Lung (tissue), 12 donors: ENCODE data around the gene LCN15. TPM values are rescaled to one million over a fixed set of nuclear protein-coding genes. Genes with fewer than 3 reads are reported as not detected.

Source experiments
- ATAC-seq: fragments of 200-7000 bp; cut with Tn5 transposase; one replicate; pipeline ENCODE4 v1.9.1; 2020; ENCODE audit warnings: moderate number of reproducible peaks; ENCODE audit not compliant: insufficient read depth, low FRiP score
- DNase-seq, 3 donors: peaks; one replicate each; pipeline ENCODE4 v3.0.0-alpha.2; 2013 to 2017
- H3K27ac ChIP-seq, 2 donors: one replicate each; pipeline ENCODE4 v1.5.1; 2013; ENCODE audit warnings: mild to moderate bottlenecking in 2 of 2, moderate library complexity in 2 of 2, control low read depth in 1 of 2, inconsistent platforms in 1 of 2, low read depth in 1 of 2, low read length in 1 of 2
- H3K27me3 ChIP-seq, 3 donors: one replicate each; pipeline ENCODE4 v1.5.1; 2013; ENCODE audit warnings: low read length in 2 of 3; ENCODE audit not compliant: control insufficient read depth in 3 of 3, insufficient read depth in 3 of 3
- H3K36me3 ChIP-seq, 4 donors: one replicate each; pipeline ENCODE4 v1.5.1; 2013; ENCODE audit warnings: low read length in 4 of 4, mild to moderate bottlenecking in 1 of 4, moderate library complexity in 1 of 4; ENCODE audit not compliant: control insufficient read depth in 4 of 4, insufficient read depth in 4 of 4
- H3K4me1 ChIP-seq, 5 donors: one replicate each; pipeline ENCODE4 v1.5.1; 2013; ENCODE audit warnings: low read length in 5 of 5, mild to moderate bottlenecking in 2 of 5, moderate library complexity in 1 of 5; ENCODE audit not compliant: control insufficient read depth in 5 of 5, insufficient read depth in 5 of 5
- H3K4me3 ChIP-seq: one replicate; pipeline ENCODE4 v1.5.1; 2013; ENCODE audit warnings: mild to moderate bottlenecking, control low read depth, moderate library complexity
- H3K9ac ChIP-seq, 2 donors: one replicate each; pipeline ENCODE4 v1.5.1; 2013; ENCODE audit warnings: low read length in 2 of 2, control low read depth in 1 of 2; ENCODE audit not compliant: insufficient read depth in 1 of 2
- H3K9me3 ChIP-seq, 4 donors: one replicate each; pipeline ENCODE4 v1.5.1; 2013; ENCODE audit warnings: low read length in 3 of 4, mild to moderate bottlenecking in 1 of 4, moderate library complexity in 1 of 4; ENCODE audit not compliant: control insufficient read depth in 4 of 4, insufficient read depth in 3 of 4
- CTCF ChIP-seq: IDR thresholded peaks from 2 replicates; pipeline ENCODE4 v1.5.1; 2012; ENCODE audit warnings: mild to moderate bottlenecking; ENCODE audit errors: control extremely low read depth, extremely low read depth
- WGBS, 2 donors: extraction: QIAGEN DNeasy Blood & Tissue Kit; methylation state at CpG; one replicate each; pipeline ENCODE4 v1.1.7; 2013; 5-methylcytosine and 5-hydroxymethylcytosine counted together
- polyA plus RNA-seq, 2 donors: library from polyadenylated mRNA; stranded (reverse); fragments of 200-250 nt; gene quantifications; one replicate each; pipeline ENCODE4 v1.2.1, GENCODE V29; 2013
- total RNA-seq, 2 donors: library from RNA; depleted of rRNA in 1 of 2; stranded (reverse); fragments of >200 nt in 1 of 2; gene quantifications; one replicate each; pipeline ENCODE4 v1.2.1, GENCODE V29; 2014 to 2021
- donor health status: control.
- donor health status: control.
- donor health status: Bipolar disorder and iron deficiency.
- donor health status: healthy.
- donor health status: DM: yes; HTN: yes; CAD: no.

The LCN15 gene
- total and polyA plus RNA-seq, 4 donors: 0.16 TPM; not detected in 3

- Histone ChIP-seq H3K4me3 (no peak overlapping the region), H3K27me3 (no peaks in the 10 kb centered on the region), H3K36me3 (no peaks in the 10 kb centered on the region), H3K9me3 (no peaks in the 10 kb centered on the region), H3K4me1 (peaks cover 0 to 15% (median 0%) of the 10 kb centered on the region in 5 donors), H3K27ac (no peak overlapping the region), H3K9ac (no peak overlapping the region)
- WGBS, 2 donors: 82 to 97% methylated on average over 6 of the region's 6 CpGs
- no peak for TF ChIP-seq CTCF
- ATAC-seq (no peak), DNase-seq (no peak)
Measured at GRCh38 chr9:136784997-136785361, 20.7 kb upstream of the LCN15 start.

GRCh38 chr9:136784249-136784996 is 20.1 kb upstream of the LCN15 start:
- Histone ChIP-seq H3K27me3 (no peaks in the 10 kb centered on the region), H3K4me3 (no peak overlapping the region), H3K9ac (no peak overlapping the region), H3K4me1 (peaks cover 0 to 11% (median 0%) of the 10 kb centered on the region in 5 donors), H3K27ac (no peak overlapping the region), H3K9me3 (no peaks in the 10 kb centered on the region), H3K36me3 (no peaks in the 10 kb centered on the region)
- DNase-seq (no peak), ATAC-seq (no peak)
- WGBS, 2 donors: 39 to 49% methylated on average over 9 of the region's 9 CpGs
- peak; percentile 6 for TF ChIP-seq CTCF

GRCh38 chr9:136782452-136782851 is 18.1 kb upstream of the LCN15 start:
- H3K27me3 ChIP-seq: no peaks in the 10 kb centered on the region
- H3K4me3 ChIP-seq: no peak overlapping the region
- peaks cover 0 to 4% (median 0%) of the 10 kb centered on the region in 5 donors for H3K4me1 ChIP-seq
- 94 to 95% methylated on average over 3 of the region's 3 CpGs for WGBS, 2 donors
- no peak for TF ChIP-seq CTCF
- ATAC-seq: no peak
- no peaks in the 10 kb centered on the region for H3K36me3 ChIP-seq
- no peaks in the 10 kb centered on the region for H3K9me3 ChIP-seq
- DNase-seq: no peak
- H3K27ac ChIP-seq: no peak overlapping the region
- H3K9ac ChIP-seq: no peak overlapping the region

- H3K27me3 ChIP-seq: no peaks in the 10 kb centered on the region
- no peak overlapping the region for H3K9ac ChIP-seq
- no peak overlapping the region for H3K4me3 ChIP-seq
- no peak overlapping the region for H3K27ac ChIP-seq
- H3K9me3 ChIP-seq: no peaks in the 10 kb centered on the region
- TF ChIP-seq CTCF: no peak
- ATAC-seq (no peak), DNase-seq (no peak)
- WGBS, 2 donors: 78 to 87% methylated on average over 5 of the region's 5 CpGs
- peaks cover 0 to 4% (median 0%) of the 10 kb centered on the region in 5 donors for H3K4me1 ChIP-seq
- no peaks in the 10 kb centered on the region for H3K36me3 ChIP-seq
Measured at GRCh38 chr9:136779808-136780207, 15.5 kb upstream of the LCN15 start.
